GM19023 (cell line): ENCODE data around the gene STRIT1.
"Not testable (repeated sequence)": the region's sequence is repeated elsewhere in the genome, so short reads cannot be mapped to it uniquely, and the experiment has no call there.

Experiments used
- ATAC-seq: cut with Tn5 transposase; IDR thresholded peaks from one replicate; pipeline ENCODE4 v1.9.1; 2021; ENCODE audit warnings: mild to moderate bottlenecking, moderate library complexity; ENCODE audit not compliant: unreplicated experiment

Gene STRIT1

DNA sequence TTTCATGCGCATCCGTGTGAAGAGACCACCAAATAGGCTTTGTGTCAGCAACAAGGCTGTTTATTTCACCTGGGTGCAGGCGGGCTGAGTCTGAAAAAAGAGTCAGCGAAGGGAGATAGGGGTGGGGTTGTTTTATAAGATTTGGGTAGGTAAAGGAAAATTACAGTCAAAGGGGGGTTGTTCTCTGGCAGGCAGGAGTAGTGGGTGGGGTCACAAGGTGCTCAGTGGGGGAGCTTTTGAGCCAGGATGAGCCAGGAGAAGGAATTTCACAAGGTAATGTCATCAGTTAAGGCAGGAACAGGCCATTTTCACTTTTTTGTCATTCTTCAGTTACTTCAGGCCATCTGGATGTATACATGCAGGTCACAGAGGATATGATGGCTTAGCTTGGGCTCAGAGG lies 19.0 kb downstream of the STRIT1 start:
- ATAC-seq = not testable (repeated sequence)

GRCh38 chr3:155271343-155271613 lies 22.2 kb downstream of the STRIT1 start:
- no peak for ATAC-seq

GRCh38 chr3:155270485-155271342 lies 22.8 kb downstream of the STRIT1 start:
- ATAC-seq = no peak

- no peak for ATAC-seq
Observed at GRCh38 chr3:155270063-155270462, 23.4 kb downstream of the STRIT1 start.

DNA sequence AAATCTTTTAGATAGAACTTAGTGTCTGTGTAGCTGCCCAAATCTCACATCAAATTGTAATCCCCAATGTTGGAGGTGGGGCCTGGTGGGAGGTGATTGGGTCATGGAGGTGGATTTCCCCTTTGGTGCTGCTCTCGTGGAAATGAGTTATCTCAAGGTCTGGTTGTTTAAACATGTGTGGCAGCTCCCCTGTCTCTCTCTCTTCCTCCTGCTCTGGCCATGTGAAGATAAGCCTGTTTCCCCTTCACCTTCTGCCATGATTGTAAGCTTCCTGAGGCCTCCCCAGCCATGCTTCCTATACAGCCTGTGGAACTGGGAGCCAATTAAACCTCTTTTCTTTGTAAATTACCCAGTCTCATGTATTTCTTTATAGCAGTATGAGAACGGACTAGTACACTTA lies 30.6 kb downstream of the STRIT1 start:
- ATAC-seq = not testable (repeated sequence)

DNA sequence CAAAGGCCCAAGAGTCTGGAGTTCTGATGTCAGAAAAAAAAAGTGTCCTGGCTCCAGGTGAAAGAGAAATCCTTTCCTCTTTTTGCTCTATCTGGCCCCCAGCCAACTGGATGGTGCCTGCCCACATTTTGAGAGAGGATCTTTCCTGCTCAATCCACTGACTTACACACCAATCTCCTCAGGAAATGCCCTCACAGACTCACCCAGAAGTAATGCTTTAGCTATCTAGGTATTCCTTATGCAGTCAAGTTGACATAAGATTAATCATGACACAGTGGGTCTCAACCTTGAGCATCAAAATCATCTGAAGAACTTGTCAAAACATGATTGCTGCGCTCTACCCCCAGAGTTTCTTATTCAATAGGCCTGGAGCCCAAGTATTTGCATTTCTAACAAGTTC lies 31.2 kb downstream of the STRIT1 start:
- ATAC-seq = no peak

DNA sequence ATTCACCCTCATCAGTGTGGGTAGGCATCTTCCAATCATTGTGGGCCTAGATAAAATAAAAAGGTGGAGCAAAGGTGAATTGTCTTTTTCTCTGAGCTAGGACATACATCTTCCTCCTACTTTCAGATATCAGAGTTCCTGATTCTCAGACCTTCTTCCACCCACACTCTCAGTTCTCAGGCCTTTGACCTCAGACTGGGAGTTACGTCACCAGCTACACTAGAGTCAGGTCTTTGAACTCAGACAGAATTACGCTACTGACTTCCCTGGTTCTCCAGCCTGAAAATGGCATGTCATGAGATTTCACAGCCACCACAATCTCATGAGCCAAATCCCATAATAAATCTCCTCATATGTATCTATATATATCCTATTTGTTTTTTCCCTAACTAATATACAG lies 39.0 kb downstream of the STRIT1 start:
- no peak for ATAC-seq

GRCh38 chr3:155252535-155252934 lies 40.9 kb downstream of the STRIT1 start:
- no peak for ATAC-seq

GRCh38 chr3:155252021-155252420 lies 41.5 kb downstream of the STRIT1 start:
- no peak for ATAC-seq

- ATAC-seq = no peak
Observed at GRCh38 chr3:155248531-155249187, 44.8 kb downstream of the STRIT1 start.

DNA sequence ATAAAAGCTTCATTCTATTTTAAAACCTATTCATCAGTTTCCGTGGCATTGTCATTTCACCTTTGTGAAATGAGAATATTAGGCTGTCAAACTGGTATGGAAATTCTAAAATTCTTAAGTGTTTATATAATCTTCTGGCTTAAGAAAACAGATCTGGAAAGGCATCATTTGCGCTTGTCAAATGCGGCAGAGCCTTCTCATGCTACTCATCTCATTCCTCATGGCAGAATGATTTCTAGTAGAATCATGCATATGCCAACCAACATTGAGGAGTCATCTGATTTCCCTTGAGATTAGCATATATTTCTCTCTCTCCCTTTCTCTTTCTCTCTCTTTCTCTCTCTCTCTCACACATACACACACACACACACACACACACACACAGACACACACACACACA lies 48.8 kb downstream of the STRIT1 start:
- ATAC-seq = no peak

DNA sequence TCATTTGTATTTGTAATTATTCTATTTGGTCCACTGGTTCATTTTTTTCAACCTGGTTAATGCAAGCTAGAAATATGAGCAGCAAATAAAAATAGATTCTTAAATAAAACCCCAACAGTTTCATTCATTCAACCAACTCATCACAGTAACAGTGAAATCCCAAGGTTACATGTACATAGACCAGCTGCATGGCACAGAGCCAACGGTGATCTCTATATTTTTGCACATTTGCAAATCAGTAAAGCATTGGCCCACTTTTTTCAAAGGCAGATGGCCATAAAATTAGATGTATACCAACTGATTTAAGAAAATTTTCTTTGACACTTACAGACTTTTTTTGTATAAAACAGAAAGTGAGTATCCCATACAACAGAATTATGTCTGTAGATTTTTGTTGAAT lies 49.3 kb downstream of the STRIT1 start:
- no peak for ATAC-seq

GRCh38 chr3:155243512-155243921 lies 50.0 kb downstream of the STRIT1 start:
- no peak for ATAC-seq

GRCh38 chr3:155242342-155242741 lies 51.1 kb downstream of the STRIT1 start:
- ATAC-seq = no peak

GRCh38 chr3:155241579-155241978 lies 51.9 kb downstream of the STRIT1 start:
- no peak for ATAC-seq
